Tibial nerve (tissue), 4 donors: ENCODE measurements around the gene ANKRD1. TPM values are rescaled to one million over a fixed set of nuclear protein-coding genes. Genes with fewer than 3 reads are reported as not detected.
"Not testable (repeated sequence)": the region's sequence is repeated elsewhere in the genome, so short reads cannot be mapped to it uniquely, and the experiment has no call there.

Source experiments
- DNase-seq, 2 donors: peaks; one replicate each; pipeline ENCODE4 v3.0.0-alpha.2; 2019; ENCODE audit warnings: low spot score in 2 of 2
- H3K27ac ChIP-seq, 4 donors: fragments of 200-600 bp; sonication (generic) in 3 of 4; one replicate each; pipeline ENCODE4 v1.5.1; 2017 to 2019; ENCODE audit warnings: mild to moderate bottlenecking in 1 of 4
- H3K27me3 ChIP-seq, 2 donors: fragments of 200-600 bp; sonication (generic) in 1 of 2; one replicate each; pipeline versions ENCODE4 v1.5.1 to v1.6.0; 2017 to 2019
- H3K36me3 ChIP-seq, 3 donors: fragments of 200-600 bp; sonication (generic); one replicate each; pipeline ENCODE4 v1.5.1; 2018 to 2019
- H3K4me1 ChIP-seq, 4 donors: fragments of 200-600 bp; sonication (generic) in 3 of 4; one replicate each; pipeline ENCODE4 v1.5.1; 2017 to 2019
- H3K4me3 ChIP-seq, 4 donors: fragments of 200-600 bp; sonication (generic) in 3 of 4; one replicate each; pipeline ENCODE4 v1.5.1; 2017 to 2019; ENCODE audit warnings: mild to moderate bottlenecking in 1 of 4, moderate library complexity in 1 of 4
- H3K9me3 ChIP-seq, 4 donors: fragments of 200-600 bp; sonication (generic) in 3 of 4; one replicate each; pipeline ENCODE4 v1.5.1; 2017 to 2019
- CTCF ChIP-seq, 5 experiments: fragments of 200-600 bp in 3 of 5; fragments of 450-650 bp in 2 of 5; sonication (generic) in 3 of 5; IDR thresholded peaks; one replicate each; pipeline ENCODE4 v1.5.1; 2016 to 2019; ENCODE audit warnings: antibody characterized with exemption in 5 of 5, mild to moderate bottlenecking in 3 of 5, moderate library complexity in 2 of 5
- EP300 ChIP-seq, 2 donors: sonication (generic); formaldehyde crosslinking; IDR thresholded peaks; one replicate each; pipeline ENCODE4 v1.6.1; 2017; ENCODE audit warnings: antibody characterized with exemption in 2 of 2, mild to moderate bottlenecking in 1 of 2
- POLR2A ChIP-seq, 2 donors: fragments of 450-650 bp; IDR thresholded peaks; one replicate each; pipeline ENCODE4 v1.6.1; 2017; ENCODE audit warnings: antibody characterized with exemption in 2 of 2, mild to moderate bottlenecking in 2 of 2, moderate library complexity in 2 of 2
- WGBS, 2 donors: methylation state at CpG; one replicate each; pipeline ENCODE4 v1.1.5; 2018; 5-methylcytosine and 5-hydroxymethylcytosine counted together
- total RNA-seq, 4 donors: library from RNA; depleted of rRNA; stranded (reverse); fragments of >200 nt; gene quantifications; one replicate each; pipeline ENCODE4 v1.1.0, GENCODE V29; 2016

The ANKRD1 gene
- total RNA-seq, 4 donors from 2014 or later, result not detected

DNA sequence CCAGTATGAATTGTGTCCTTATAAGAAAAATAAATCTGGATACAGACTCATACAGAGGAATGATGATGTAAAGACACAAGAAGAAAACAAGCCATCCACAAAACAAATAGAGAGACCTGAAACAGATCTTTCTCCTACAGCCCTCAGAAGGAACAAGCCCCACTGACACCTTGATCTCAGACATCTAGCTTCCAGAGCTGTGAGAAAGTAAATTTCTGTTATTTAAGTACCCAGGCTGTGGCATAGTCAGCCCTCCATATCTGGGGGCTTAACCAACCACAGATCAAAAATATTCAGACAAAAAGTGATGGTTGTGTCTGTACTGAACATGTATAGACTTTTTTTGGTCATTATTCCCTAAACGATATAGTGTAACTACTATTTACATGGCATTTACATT, 23.9 kb upstream of the ANKRD1 start:
- no peak overlapping the region for H3K4me3 ChIP-seq
- TF ChIP-seq EP300 (IDR thresholded peaks at IDR 0.05), result no peak
- no peak for TF ChIP-seq CTCF (IDR thresholded peaks at IDR 0.05)
- no peak for TF ChIP-seq POLR2A (IDR thresholded peaks at IDR 0.05)
- 51 to 98% methylated on average over 1 of the region's 1 CpG for WGBS, 2 donors
- H3K27ac ChIP-seq, result no peak overlapping the region
- no peaks in the 10 kb centered on the region for H3K4me1 ChIP-seq
- no peaks in the 10 kb centered on the region for H3K36me3 ChIP-seq
- no peaks in the 10 kb centered on the region for H3K9me3 ChIP-seq
- no peak for DNase-seq
- no peaks in the 10 kb centered on the region for H3K27me3 ChIP-seq

DNA sequence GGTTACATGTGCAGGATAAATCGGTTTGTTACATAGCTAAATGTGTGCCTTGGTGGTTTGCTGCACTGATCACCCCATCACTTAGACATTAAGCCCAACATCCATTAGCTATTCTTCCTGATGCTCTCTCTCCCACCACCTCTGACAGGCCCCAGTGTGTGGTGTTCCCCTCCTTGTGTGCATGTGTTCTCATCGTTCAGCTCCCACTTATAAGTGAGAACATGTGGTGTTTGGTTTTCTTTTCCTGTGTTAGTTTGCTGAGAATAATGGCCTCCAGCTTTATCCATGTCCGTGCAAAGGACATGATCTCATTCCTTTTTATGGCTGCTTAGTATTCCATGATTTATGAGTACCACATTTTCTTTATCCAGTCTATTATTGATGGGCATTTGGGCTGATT, 22.1 kb upstream of the ANKRD1 start:
- not testable (repeated sequence) for H3K9me3 ChIP-seq, H3K27me3 ChIP-seq, H3K36me3 ChIP-seq, H3K4me3 ChIP-seq, DNase-seq, H3K4me1 ChIP-seq, H3K27ac ChIP-seq
- WGBS, 2 donors, result 62 to 73% methylated on average over 3 of the region's 3 CpGs

GRCh38 chr10:90939648-90940047, 18.8 kb upstream of the ANKRD1 start:
- Histone ChIP-seq H3K9me3 (no peaks in the 10 kb centered on the region), H3K27me3 (no peaks in the 10 kb centered on the region), H3K36me3 (no peaks in the 10 kb centered on the region), H3K4me1 (no peaks in the 10 kb centered on the region), H3K27ac (no peak overlapping the region), H3K4me3 (no peak overlapping the region)
- 90% methylated on average over 6 of the region's 6 CpGs for WGBS, 2 donors
- DNase-seq, result no peak
- no peak for TF ChIP-seq CTCF (IDR thresholded peaks at IDR 0.05)
- TF ChIP-seq POLR2A (IDR thresholded peaks at IDR 0.05), result no peak
- TF ChIP-seq EP300 (IDR thresholded peaks at IDR 0.05), result no peak

- WGBS, 2 donors, result 29 to 38% methylated on average over 1 of the region's 1 CpG
- Histone ChIP-seq H3K4me3 (no peak overlapping the region), H3K4me1 (no peaks in the 10 kb centered on the region), H3K36me3 (no peaks in the 10 kb centered on the region), H3K9me3 (no peaks in the 10 kb centered on the region), H3K27me3 (no peaks in the 10 kb centered on the region), H3K27ac (no peak overlapping the region)
- no peak for TF ChIP-seq POLR2A (IDR thresholded peaks at IDR 0.05)
- no peak for TF ChIP-seq CTCF (IDR thresholded peaks at IDR 0.05)
- no peak for TF ChIP-seq EP300 (IDR thresholded peaks at IDR 0.05)
- DNase-seq, result no peak
Observed at GRCh38 chr10:90939116-90939515, 18.2 kb upstream of the ANKRD1 start.

DNA sequence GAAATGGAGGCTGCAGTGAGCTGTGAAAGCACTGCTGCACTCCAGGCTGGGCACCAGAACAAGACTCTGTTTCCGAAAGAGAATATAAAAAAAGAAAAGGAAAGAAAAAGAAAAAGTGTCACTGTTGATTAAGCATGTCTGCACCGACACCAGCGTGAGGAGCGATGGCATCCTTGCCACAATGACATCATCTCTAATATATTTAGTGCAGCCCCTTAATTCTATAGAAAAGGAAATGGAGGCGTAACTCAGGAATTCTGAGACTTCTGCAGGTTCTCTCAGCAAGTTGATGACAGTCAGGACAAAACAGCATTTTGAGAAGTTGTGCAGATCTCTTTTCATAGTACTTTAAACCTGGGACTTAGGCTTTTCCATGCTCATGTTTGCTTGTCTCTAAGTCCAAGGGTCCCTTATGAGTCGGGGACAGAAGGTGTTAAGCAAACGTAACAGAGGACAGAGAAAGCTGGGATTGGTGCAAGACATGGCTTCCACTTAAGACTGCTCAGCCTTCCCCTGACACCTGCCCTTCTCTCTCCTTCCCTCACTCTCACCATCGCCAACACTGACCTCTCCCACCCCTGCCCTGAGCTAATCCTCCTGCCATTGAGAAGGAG, 16.9 kb upstream of the ANKRD1 start:
- TF ChIP-seq POLR2A (IDR thresholded peaks at IDR 0.05), result no peak
- Histone ChIP-seq H3K9me3 (no peaks in the 10 kb centered on the region), H3K36me3 (no peaks in the 10 kb centered on the region), H3K4me3 (no peak overlapping the region), H3K27me3 (no peaks in the 10 kb centered on the region), H3K27ac (no peak overlapping the region), H3K4me1 (no peaks in the 10 kb centered on the region)
- no peak for DNase-seq
- WGBS, 2 donors, result 77 to 84% methylated on average over 8 of the region's 8 CpGs

GRCh38 chr10:90936276-90936659, 15.4 kb upstream of the ANKRD1 start:
- Histone ChIP-seq H3K36me3 (no peaks in the 10 kb centered on the region), H3K27me3 (no peaks in the 10 kb centered on the region), H3K4me1 (peaks cover 0 to 4% (median 0%) of the 10 kb centered on the region in 4 donors), H3K4me3 (no peak overlapping the region), H3K9me3 (no peaks in the 10 kb centered on the region), H3K27ac (no peak overlapping the region)
- DNase-seq, result no peak
- WGBS, 2 donors, result 71 to 77% methylated on average over 2 of the region's 2 CpGs
- no peak for TF ChIP-seq POLR2A (IDR thresholded peaks at IDR 0.05)
- no peak for TF ChIP-seq EP300 (IDR thresholded peaks at IDR 0.05)
- no peak for TF ChIP-seq CTCF (IDR thresholded peaks at IDR 0.05)
